MM.1S (cell line): ENCODE data around the gene TIAM1.

Experiments
- CTCF ChIP-seq: fragments of 300-600 bp; sonication (generic); IDR thresholded peaks from 2 replicates; pipeline ENCODE4 v1.5.1; 2016; ENCODE audit warnings: antibody characterized with exemption, low read length, mixed read lengths
- EZH2 ChIP-seq: fragments of 300-600 bp; sonication (generic); optimal IDR thresholded peaks from 2 replicates; pipeline ENCODE3; 2017; ENCODE audit warnings: low read depth, mild to moderate bottlenecking, antibody characterized with exemption, low read length, mixed read lengths

GRCh38 chr21:31075848-31076247, 268.2 kb downstream of the TIAM1 start:
- TF ChIP-seq CTCF: no peak
- TF ChIP-seq EZH2: no peak
